ENCODE measurements around the gene OOSP4A. TPM values are rescaled to one million over a fixed set of nuclear protein-coding genes. Genes with fewer than 3 reads are reported as not detected.

Gene OOSP4A
- total and polyA plus RNA-seq, 10 of the 15 experiments (the other 5 are each of a cell fraction or from before 2014, with no cell fraction given): not detected

DNA sequence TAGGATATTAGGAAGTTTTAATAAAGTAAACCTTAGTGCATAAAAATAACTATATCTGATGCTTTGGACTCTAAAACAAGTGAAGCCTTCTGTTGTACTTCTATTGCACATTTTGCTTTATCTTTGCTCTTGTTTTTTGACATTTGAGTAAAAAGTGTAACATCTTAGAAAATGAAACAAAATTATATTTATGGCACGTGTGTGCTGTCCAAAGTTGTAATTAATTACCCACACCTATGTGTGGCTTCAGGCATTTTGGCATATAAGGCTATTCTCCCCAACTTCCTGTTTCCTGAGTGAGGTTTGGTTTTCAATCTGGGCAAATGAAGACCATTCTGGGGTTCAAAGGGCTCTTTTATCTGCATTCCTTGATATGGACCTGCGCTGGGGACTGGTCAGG is 25.7 kb upstream of the OOSP4A start, which contains the start of gene OOSP1:
Gene OOSP1 (plus strand): TSS at position 301 of the 400 bp plus-strand sequence. CDS start 23 bp downstream, at position 324.
- ChIA-PET RAD21 (ENCODE audit: unreplicated experiment) (no interaction called here), SMC1A (ENCODE audit: uncharacterized antibody, unreplicated experiment) (no interaction called here), POLR2A (no interaction called here), CTCF (no interaction called here)
- Histone ChIP-seq H3K27ac (ENCODE audit: control insufficient read depth, insufficient read depth) (no peak within 1 kb of the TSS), H3K4me3 (no peak within 1 kb of the TSS), H3K9me3 (replicated peaks; ENCODE audit: control insufficient read depth, insufficient read depth, low read length) (no peaks in the 10 kb centered on the region), H3K36me3 (ENCODE audit: control insufficient read depth in 2 of 2, insufficient read depth in 2 of 2, low read length in 1 of 2) (no peaks in the 10 kb centered on the region), H3K79me2 (ENCODE audit: control insufficient read depth, insufficient read depth, low read length) (no peaks in the 10 kb centered on the region), H3K4me2 (ENCODE audit: control insufficient read depth, insufficient read depth) (no peak within 1 kb of the TSS), H3K27me3 (replicated peaks in 1 of 2; ENCODE audit: control insufficient read depth in 2 of 2, insufficient read depth in 2 of 2, low read length in 1 of 2) (no peaks in the 10 kb centered on the region), H3K9ac (ENCODE audit: control insufficient read depth, insufficient read depth, low read length) (no peak within 1 kb of the TSS), H4K20me1 (ENCODE audit: control insufficient read depth, insufficient read depth) (no peaks in the 10 kb centered on the region), H3K4me1 (ENCODE audit: control insufficient read depth, insufficient read depth, low read length) (no peaks in the 10 kb centered on the region), H2AFZ (ENCODE audit: control insufficient read depth, low read depth, low read length) (no peak within 1 kb of the TSS)
- no peak for FAIRE-seq
- no TSS peak for BruUV-seq (replicated peaks)
- intact Hi-C loops (cut with micrococcal nuclease; ENCODE audit: unreplicated experiment) (no loop called here), in situ Hi-C loops (cut with MboI) (no loop called here)
- DNase-seq (ENCODE audit: low read depth, low spot score): no peak
- TF ChIP-seq GATAD2B (conservative IDR thresholded peaks at IDR 0.05; ENCODE audit: low read depth) (no peak), STAT1 (conservative IDR thresholded peaks at IDR 0.05) (no peak), YY1 (IDR thresholded peaks at IDR 0.05; ENCODE audit: low read depth, low read length) (no peak), CBX3 (IDR thresholded peaks at IDR 0.05; ENCODE audit: borderline replicate concordance, low read depth) (no peak), CREB1 (IDR thresholded peaks at IDR 0.05; ENCODE audit: low read depth) (no peak)
- TF ChIP-seq, protein P1, sequence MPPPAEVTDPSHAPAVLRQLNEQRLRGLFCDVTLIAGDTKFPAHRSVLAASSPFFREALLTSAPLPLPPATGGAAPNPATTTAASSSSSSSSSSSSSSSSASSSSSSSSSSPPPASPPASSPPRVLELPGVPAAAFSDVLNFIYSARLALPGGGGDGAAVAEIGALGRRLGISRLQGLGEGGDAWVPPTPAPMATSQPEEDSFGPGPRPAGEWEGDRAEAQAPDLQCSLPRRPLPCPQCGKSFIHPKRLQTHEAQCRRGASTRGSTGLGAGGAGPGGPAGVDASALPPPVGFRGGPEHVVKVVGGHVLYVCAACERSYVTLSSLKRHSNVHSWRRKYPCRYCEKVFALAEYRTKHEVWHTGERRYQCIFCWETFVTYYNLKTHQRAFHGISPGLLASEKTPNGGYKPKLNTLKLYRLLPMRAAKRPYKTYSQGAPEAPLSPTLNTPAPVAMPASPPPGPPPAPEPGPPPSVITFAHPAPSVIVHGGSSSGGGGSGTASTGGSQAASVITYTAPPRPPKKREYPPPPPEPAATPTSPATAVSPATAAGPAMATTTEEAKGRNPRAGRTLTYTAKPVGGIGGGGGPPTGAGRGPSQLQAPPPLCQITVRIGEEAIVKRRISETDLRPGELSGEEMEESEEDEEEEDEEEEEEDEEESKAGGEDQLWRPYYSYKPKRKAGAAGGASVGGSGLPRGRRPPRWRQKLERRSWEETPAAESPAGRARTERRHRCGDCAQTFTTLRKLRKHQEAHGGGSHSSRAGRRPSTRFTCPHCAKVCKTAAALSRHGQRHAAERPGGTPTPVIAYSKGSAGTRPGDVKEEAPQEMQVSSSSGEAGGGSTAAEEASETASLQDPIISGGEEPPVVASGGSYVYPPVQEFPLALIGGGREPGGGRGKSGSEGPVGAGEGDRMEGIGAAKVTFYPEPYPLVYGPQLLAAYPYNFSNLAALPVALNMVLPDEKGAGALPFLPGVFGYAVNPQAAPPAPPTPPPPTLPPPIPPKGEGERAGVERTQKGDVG (CRISPR knock-in tag; IDR thresholded peaks at IDR 0.05): no peak
- TF ChIP-seq, protein P2, sequence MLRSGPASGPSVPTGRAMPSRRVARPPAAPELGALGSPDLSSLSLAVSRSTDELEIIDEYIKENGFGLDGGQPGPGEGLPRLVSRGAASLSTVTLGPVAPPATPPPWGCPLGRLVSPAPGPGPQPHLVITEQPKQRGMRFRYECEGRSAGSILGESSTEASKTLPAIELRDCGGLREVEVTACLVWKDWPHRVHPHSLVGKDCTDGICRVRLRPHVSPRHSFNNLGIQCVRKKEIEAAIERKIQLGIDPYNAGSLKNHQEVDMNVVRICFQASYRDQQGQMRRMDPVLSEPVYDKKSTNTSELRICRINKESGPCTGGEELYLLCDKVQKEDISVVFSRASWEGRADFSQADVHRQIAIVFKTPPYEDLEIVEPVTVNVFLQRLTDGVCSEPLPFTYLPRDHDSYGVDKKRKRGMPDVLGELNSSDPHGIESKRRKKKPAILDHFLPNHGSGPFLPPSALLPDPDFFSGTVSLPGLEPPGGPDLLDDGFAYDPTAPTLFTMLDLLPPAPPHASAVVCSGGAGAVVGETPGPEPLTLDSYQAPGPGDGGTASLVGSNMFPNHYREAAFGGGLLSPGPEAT (IDR thresholded peaks at IDR 0.05; ENCODE audit: low read depth): no peak
- no peak for ATAC-seq
- WGBS (ENCODE audit: insufficient coverage, insufficient replicate concordance, low lambda C conversion rate, missing lambda C conversion rate): 12% methylated on average over 2 of the region's 2 CpGs

Measured in GM12878 (cell line).